IMR-90 (cell line): ENCODE data around the gene PPP1R13B. TPM values are rescaled to one million over a fixed set of nuclear protein-coding genes. Genes with fewer than 3 reads are reported as not detected.

Experiments
- ATAC-seq: fragments of 200-7000 bp; cut with Tn5 transposase; 2 replicates; pipeline ENCODE4 v1.9.1; 2020; ENCODE audit warnings: low read depth, mild to moderate bottlenecking, moderate library complexity
- BruUV-seq: library from RNA; stranded (reverse); fragments of 400-500 nt; replicated peaks from 2 replicates; lab custom pipeline; 2021; lab: Mats Ljungman, UMichigan
- CTCF ChIA-PET: fragments of 300-600 bp; formaldehyde crosslinking; extraction: SDS; loops from one replicate; lab custom pipeline; 2021; ENCODE audit warnings: antibody characterized with exemption; lab: Yijun Ruan, JAX
- POLR2A ChIA-PET: fragments of 300-600 bp; sonication (Branson Sonifier 250); formaldehyde crosslinking; loops from one replicate; lab custom pipeline; 2022; ENCODE audit warnings: antibody characterized with exemption; ENCODE audit not compliant: unreplicated experiment; lab: Charles Lee
- DNase-seq: peaks from one replicate; pipeline ENCODE4 v3.0.0; 2013
- H2AFZ ChIP-seq: replicated peaks from 2 replicates; pipeline ENCODE3; 2013; ENCODE audit warnings: low read length, mild to moderate bottlenecking; ENCODE audit not compliant: poor library complexity
- H2AK5ac ChIP-seq: 2 replicates; pipeline ENCODE4 v1.6.1; 2013; ENCODE audit warnings: low read depth, low read length, inconsistent platforms
- H2AK9ac ChIP-seq: replicated peaks from 2 replicates; pipeline ENCODE3; 2013; ENCODE audit warnings: mild to moderate bottlenecking, low read depth, low read length, moderate library complexity; ENCODE audit not compliant: poor library complexity
- H2BK120ac ChIP-seq: 2 replicates; pipeline ENCODE4 v1.6.1; 2013; ENCODE audit warnings: low read depth, low read length, inconsistent platforms
- H2BK15ac ChIP-seq: 3 replicates; pipeline ENCODE4 v1.6.1; 2013; ENCODE audit warnings: low read depth, low read length, inconsistent platforms
- H2BK20ac ChIP-seq: 2 replicates; pipeline ENCODE4 v1.6.1; 2013; ENCODE audit warnings: low read depth, mild to moderate bottlenecking, inconsistent platforms, low read length, moderate library complexity
- H2BK5ac ChIP-seq: 2 replicates; pipeline ENCODE4 v1.6.1; 2013; ENCODE audit warnings: mild to moderate bottlenecking, low read depth, low read length, inconsistent platforms; ENCODE audit not compliant: poor library complexity, severe bottlenecking
- H3K14ac ChIP-seq: replicated peaks from 2 replicates; pipeline ENCODE4 v1.6.1; 2013; ENCODE audit warnings: low read depth, low read length, inconsistent platforms
- H3K18ac ChIP-seq: 2 replicates; pipeline ENCODE4 v1.6.1; 2013; ENCODE audit warnings: low read depth, low read length, control low read depth
- H3K23ac ChIP-seq: 2 replicates; pipeline ENCODE4 v1.6.1; 2013; ENCODE audit warnings: low read depth, low read length, inconsistent platforms
- H3K27ac ChIP-seq: 2 replicates; pipeline ENCODE4 v1.5.1; 2013; ENCODE audit warnings: mild to moderate bottlenecking, control low read depth, low read length; ENCODE audit not compliant: insufficient read depth
- H3K27me3 ChIP-seq: 2 replicates; pipeline ENCODE4 v1.6.1; 2013; ENCODE audit warnings: low read length; ENCODE audit not compliant: control insufficient read depth, insufficient read depth
- H3K36me3 ChIP-seq: 2 replicates; pipeline ENCODE4 v1.6.1; 2013; ENCODE audit warnings: low read length, mixed read lengths; ENCODE audit not compliant: control insufficient read depth, insufficient read depth
- H3K4ac ChIP-seq: 2 replicates; pipeline ENCODE4 v1.6.1; 2013; ENCODE audit warnings: low read depth, low read length, inconsistent platforms
- H3K4me1 ChIP-seq: 2 replicates; pipeline ENCODE4 v1.6.1; 2013; ENCODE audit warnings: low read length, mixed read lengths; ENCODE audit not compliant: control insufficient read depth, insufficient read depth
- H3K4me2 ChIP-seq: 2 replicates; pipeline ENCODE4 v1.6.1; 2013; ENCODE audit warnings: low read depth, mild to moderate bottlenecking, control low read depth, low read length, moderate library complexity
- H3K4me3 ChIP-seq: 2 replicates; pipeline ENCODE4 v1.5.1; 2013; ENCODE audit warnings: low read depth, mild to moderate bottlenecking, control low read depth, low read length, moderate library complexity; ENCODE audit not compliant: insufficient read depth
- H3K56ac ChIP-seq: 2 replicates; pipeline ENCODE4 v1.6.1; 2013; ENCODE audit warnings: low read length, inconsistent platforms; ENCODE audit not compliant: insufficient read depth; ENCODE audit errors: extremely low read depth
- H3K79me1 ChIP-seq, 2 experiments: 2 replicates each; pipeline ENCODE4 v1.6.1; 2013; ENCODE audit warnings: low read length in 2 of 2, inconsistent platforms in 1 of 2, low read depth in 1 of 2
- H3K9ac ChIP-seq: 2 replicates; pipeline ENCODE4 v1.6.1; 2013; ENCODE audit warnings: low read depth, low read length, control low read depth
- H3K9me1 ChIP-seq: 2 replicates; pipeline ENCODE4 v1.6.1; 2013; ENCODE audit warnings: low read length, inconsistent platforms; ENCODE audit not compliant: insufficient read depth
- H3K9me3 ChIP-seq: 2 replicates; pipeline ENCODE4 v1.6.1; 2013; ENCODE audit warnings: low read length; ENCODE audit not compliant: control insufficient read depth, insufficient read depth
- H4K20me1 ChIP-seq: 2 replicates; pipeline ENCODE4 v1.6.1; 2013; ENCODE audit warnings: low read length, inconsistent platforms; ENCODE audit not compliant: insufficient read depth
- H4K5ac ChIP-seq: 2 replicates; pipeline ENCODE4 v1.6.1; 2013; ENCODE audit warnings: mild to moderate bottlenecking, low read depth, low read length, control low read depth
- H4K8ac ChIP-seq, 2 experiments: 2 replicates each; pipeline ENCODE4 v1.6.1; 2013; ENCODE audit warnings: low read depth in 2 of 2, low read length in 2 of 2, control low read depth in 1 of 2, inconsistent platforms in 1 of 2
- H4K91ac ChIP-seq: 2 replicates; pipeline ENCODE4 v1.6.1; 2013; ENCODE audit warnings: low read depth, low read length, inconsistent platforms; ENCODE audit not compliant: insufficient read depth
- BHLHE40 ChIP-seq: fragments of 150-350 bp; IDR thresholded peaks from 2 replicates; pipeline ENCODE4 v1.6.1; 2016; ENCODE audit warnings: mild to moderate bottlenecking, low read depth, low read length
- CHD1 ChIP-seq: IDR thresholded peaks from 2 replicates; pipeline ENCODE4 v1.6.1; 2012; ENCODE audit warnings: low read depth, low read length, improper control_type of control experiment
- ELK1 ChIP-seq: fragments of 150-350 bp; IDR thresholded peaks from 2 replicates; pipeline ENCODE4 v1.6.1; 2016; ENCODE audit warnings: low read depth, mild to moderate bottlenecking, low read length, moderate library complexity, borderline replicate concordance
- MXI1 ChIP-seq: IDR thresholded peaks from 2 replicates; pipeline ENCODE4 v1.6.1; 2012; ENCODE audit warnings: low read depth, mild to moderate bottlenecking, low read length, moderate library complexity, borderline replicate concordance
- NFE2L2 ChIP-seq: fragments of 150-350 bp; IDR thresholded peaks from 2 replicates; pipeline ENCODE4 v1.6.1; 2016; ENCODE audit warnings: low read depth, mild to moderate bottlenecking, low read length
- RAD21 ChIP-seq: IDR thresholded peaks from 2 replicates; pipeline ENCODE4 v1.6.1; 2012; ENCODE audit warnings: low read length, improper control_type of control experiment
- RFX5 ChIP-seq: IDR thresholded peaks from 2 replicates; pipeline ENCODE4 v1.8.0; 2012; ENCODE audit warnings: low read depth, mild to moderate bottlenecking, low read length, moderate library complexity
- USF2 ChIP-seq: fragments of 150-350 bp; IDR thresholded peaks from 2 replicates; pipeline ENCODE4 v1.6.1; 2017; ENCODE audit warnings: mild to moderate bottlenecking, antibody characterized with exemption, low read length, low read depth
- WGBS, 2 experiments: methylation state at CpG; one replicate each; pipeline versions ENCODE4 v1.1.5 to v1.1.7; 2013; ENCODE audit warnings: missing lambda C conversion rate in 2 of 2; ENCODE audit not compliant: insufficient read length in 1 of 2; ENCODE audit errors: extremely low coverage in 2 of 2; 5-methylcytosine and 5-hydroxymethylcytosine counted together
- dilution Hi-C: fragments of 300-500 bp; cut with HindIII; formaldehyde crosslinking; loops from one replicate; pipeline ENCODE4 v1.14.3; 2018; ENCODE audit warnings: low sequenced_read_pairs; ENCODE audit not compliant: unreplicated experiment
- in situ Hi-C: fragments of 300-500 bp; cut with MboI; formaldehyde crosslinking; loops from 3 replicates; pipeline ENCODE4 v1.14.3; 2019; ENCODE audit warnings: low sequenced_read_pairs, inconsistent platforms, mixed read lengths
- intact Hi-C: fragments of 100-400 bp; cut with micrococcal nuclease; formaldehyde crosslinking; loops from 2 replicates; pipeline ENCODE4 v1.10.0; 2022
- polyA plus RNA-seq, 3 experiments: library from polyadenylated mRNA; depleted of rRNA; stranded (reverse); fragments of >200 nt; gene quantifications; 2 replicates each; pipeline ENCODE4 v1.2.3, GENCODE V29; 2012; ENCODE audit warnings: low replicate concordance in 1 of 3
- total RNA-seq: library from RNA; depleted of rRNA; stranded (reverse); fragments of >200 nt; gene quantifications from 2 replicates; pipeline ENCODE4 v1.2.3, GENCODE V29; 2012

PPP1R13B gene
- total and polyA plus RNA-seq, 2 of the 4 experiments (the other 2 are of a cell fraction): 1.6 to 2.8 TPM

GRCh38 chr14:103834956-103835355, 12.4 kb downstream of the PPP1R13B start:
- H3K23ac ChIP-seq: no peak overlapping the region
- H3K4me1 ChIP-seq: no peaks in the 10 kb centered on the region
- H2AFZ ChIP-seq: no peak overlapping the region
- no peaks in the 10 kb centered on the region for H4K20me1 ChIP-seq
- H3K36me3 ChIP-seq: no peaks in the 10 kb centered on the region
- no peaks in the 10 kb centered on the region; a peak in 1 of 4 replicates for H3K79me1 ChIP-seq
- H3K9me3 ChIP-seq: no peaks in the 10 kb centered on the region
- no peak overlapping the region for H2AK5ac ChIP-seq
- no peak overlapping the region for H3K18ac ChIP-seq
- no peak overlapping the region for H3K9ac ChIP-seq
- no peak for DNase-seq
- intact Hi-C loops (no loop called here), dilution Hi-C loops (no loop called here), in situ Hi-C loops (no loop called here)
- H4K8ac ChIP-seq: no peak overlapping the region
- WGBS, 2 experiments: no CpG with 5 or more reads among the region's 2 CpGs
- no peak overlapping the region for H3K4me3 ChIP-seq
- no peaks in the 10 kb centered on the region for H3K27me3 ChIP-seq
- no peak overlapping the region for H4K5ac ChIP-seq
- H3K4me2 ChIP-seq: no peak overlapping the region
- no peak overlapping the region for H3K27ac ChIP-seq
- no peaks in the 10 kb centered on the region for H3K9me1 ChIP-seq
- no peak overlapping the region for H3K56ac ChIP-seq
- ChIA-PET POLR2A (no interaction called here), CTCF (interaction anchor here (0.6 kb wide), 1 partner anchor 87 kb away, joined by 3 read pairs; no protein-coding TSS in a partner anchor)
- no peak overlapping the region for H3K14ac ChIP-seq
- no peak overlapping the region for H2BK5ac ChIP-seq
- no peak overlapping the region for H4K91ac ChIP-seq
- no TSS peak for BruUV-seq
- no peak overlapping the region for H2AK9ac ChIP-seq
- H2BK120ac ChIP-seq: no peak overlapping the region
- no peak for ATAC-seq
- H2BK15ac ChIP-seq: no peak overlapping the region
- H2BK20ac ChIP-seq: no peak overlapping the region
- TF ChIP-seq BHLHE40 (no peak), RAD21 (no peak), NFE2L2 (no peak), MXI1 (no peak), USF2 (no peak), CHD1 (no peak), RFX5 (no peak), ELK1 (no peak)
- H3K4ac ChIP-seq: no peak overlapping the region
